Sigmoid colon (tissue), 4 donors: ENCODE results near the gene ADH1B.

Source experiments
- CTCF ChIP-seq, 4 experiments: fragments of 450-650 bp in 3 of 4; fragments of 200-600 bp in 1 of 4; IDR thresholded peaks; one replicate each; pipeline ENCODE4 v1.5.1; 2016 to 2019; ENCODE audit warnings: antibody characterized with exemption in 4 of 4, mild to moderate bottlenecking in 3 of 4, moderate library complexity in 2 of 4
- EP300 ChIP-seq, 4 donors: sonication (generic); formaldehyde crosslinking; IDR thresholded peaks; one replicate each; pipeline ENCODE4 v1.6.1; 2017; ENCODE audit warnings: antibody characterized with exemption in 4 of 4
- POLR2A ChIP-seq, 2 donors: fragments of 450-650 bp; IDR thresholded peaks; one replicate each; pipeline ENCODE4 v1.6.1; 2016; ENCODE audit warnings: antibody characterized with exemption in 2 of 2, mild to moderate bottlenecking in 2 of 2, moderate library complexity in 2 of 2
- POLR2AphosphoS5 ChIP-seq, 4 donors: sonication (generic); formaldehyde crosslinking; IDR thresholded peaks; one replicate each; pipeline ENCODE4 v1.6.1; 2017; ENCODE audit warnings: antibody characterized with exemption in 4 of 4

- TF ChIP-seq EP300 (IDR thresholded peaks at IDR 0.05) (no peak), CTCF (IDR thresholded peaks at IDR 0.05) (no peak), POLR2A (IDR thresholded peaks at IDR 0.05) (no peak), POLR2AphosphoS5 (IDR thresholded peaks at IDR 0.05) (no peak)
Observed at GRCh38 chr4:99281261-99281660, 39.9 kb downstream of the ADH1B start.
